Measurements from ENCODE around the gene CPXM1. TPM values are rescaled to one million over a fixed set of nuclear protein-coding genes. Genes with fewer than 3 reads are reported as not detected.

Gene CPXM1
- polyA plus RNA-seq, 3 donors, result 0.05 TPM; not detected in 2

- TF ChIP-seq, protein P1, sequence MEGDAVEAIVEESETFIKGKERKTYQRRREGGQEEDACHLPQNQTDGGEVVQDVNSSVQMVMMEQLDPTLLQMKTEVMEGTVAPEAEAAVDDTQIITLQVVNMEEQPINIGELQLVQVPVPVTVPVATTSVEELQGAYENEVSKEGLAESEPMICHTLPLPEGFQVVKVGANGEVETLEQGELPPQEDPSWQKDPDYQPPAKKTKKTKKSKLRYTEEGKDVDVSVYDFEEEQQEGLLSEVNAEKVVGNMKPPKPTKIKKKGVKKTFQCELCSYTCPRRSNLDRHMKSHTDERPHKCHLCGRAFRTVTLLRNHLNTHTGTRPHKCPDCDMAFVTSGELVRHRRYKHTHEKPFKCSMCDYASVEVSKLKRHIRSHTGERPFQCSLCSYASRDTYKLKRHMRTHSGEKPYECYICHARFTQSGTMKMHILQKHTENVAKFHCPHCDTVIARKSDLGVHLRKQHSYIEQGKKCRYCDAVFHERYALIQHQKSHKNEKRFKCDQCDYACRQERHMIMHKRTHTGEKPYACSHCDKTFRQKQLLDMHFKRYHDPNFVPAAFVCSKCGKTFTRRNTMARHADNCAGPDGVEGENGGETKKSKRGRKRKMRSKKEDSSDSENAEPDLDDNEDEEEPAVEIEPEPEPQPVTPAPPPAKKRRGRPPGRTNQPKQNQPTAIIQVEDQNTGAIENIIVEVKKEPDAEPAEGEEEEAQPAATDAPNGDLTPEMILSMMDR (IDR thresholded peaks at IDR 0.05), result no peak
- Mint-ChIP-seq H3K27ac (no peak overlapping the region), H3K4me1 (peaks cover 11% of the 10 kb centered on the region), H3K9me3 (peaks cover 0 to 10% (median 2%) of the 10 kb centered on the region in 7 donors), H3K36me3 (peaks cover 0 to 1% of the 10 kb centered on the region in 2 donors), H3K27me3 (ENCODE audit: low read depth in 3 of 3) (peaks cover 58 to 73% (median 58%) of the 10 kb centered on the region in 3 donors), H3K4me3 (peak overlapping the region in 1 of 2 donors; percentile 66)
- no peak overlapping the region for H3K9ac ChIP-seq (ENCODE audit: insufficient read depth, low read length, poor library complexity, severe bottlenecking)
- no peak for DNase-seq
- H3K9me3 ChIP-seq (replicated peaks in 1 of 2; ENCODE audit: control insufficient read depth in 1 of 2, insufficient read depth in 1 of 2, low read length in 2 of 2), result no peaks in the 10 kb centered on the region
- intact Hi-C loops (cut with micrococcal nuclease), result no loop called here
- no peak overlapping the region for H3K4me2 ChIP-seq (replicated peaks; ENCODE audit: extremely low read depth, low read length, poor library complexity, severe bottlenecking)
- peaks cover 27 to 57% of the 10 kb centered on the region in 2 donors for H3K27me3 ChIP-seq (ENCODE audit: control insufficient read depth in 2 of 2, insufficient read depth in 2 of 2, low read length in 2 of 2)
- H4K20me1 ChIP-seq (ENCODE audit: insufficient read depth, low read length), result no peaks in the 10 kb centered on the region
- no peak overlapping the region for H2AFZ ChIP-seq (ENCODE audit: insufficient read depth, low read depth, low read length, poor library complexity, severe bottlenecking)
- no peak overlapping the region for H3K27ac ChIP-seq (ENCODE audit: low read depth in 1 of 2, low read length in 2 of 2)
- WGBS (ENCODE audit: insufficient coverage), result 63% methylated on average over 15 of the region's 22 CpGs
- H3K36me3 ChIP-seq (replicated peaks in 1 of 2; ENCODE audit: control insufficient read depth in 1 of 2, insufficient read depth in 2 of 2, low read length in 2 of 2), result no peaks in the 10 kb centered on the region
- peaks cover 8% of the 10 kb centered on the region in 2 donors for H3K4me1 ChIP-seq (ENCODE audit: control insufficient read depth in 1 of 2, insufficient read depth in 2 of 2, low read length in 2 of 2)
- no peaks in the 10 kb centered on the region for H3K79me2 ChIP-seq (ENCODE audit: insufficient read depth, low read length)
- no peak overlapping the region for H3K4me3 ChIP-seq (replicated peaks in 1 of 3; ENCODE audit: low read depth in 2 of 3, low read length in 3 of 3)
Observed at GRCh38 chr20:2805689-2806350, 5.4 kb upstream of the CPXM1 start.

DNA sequence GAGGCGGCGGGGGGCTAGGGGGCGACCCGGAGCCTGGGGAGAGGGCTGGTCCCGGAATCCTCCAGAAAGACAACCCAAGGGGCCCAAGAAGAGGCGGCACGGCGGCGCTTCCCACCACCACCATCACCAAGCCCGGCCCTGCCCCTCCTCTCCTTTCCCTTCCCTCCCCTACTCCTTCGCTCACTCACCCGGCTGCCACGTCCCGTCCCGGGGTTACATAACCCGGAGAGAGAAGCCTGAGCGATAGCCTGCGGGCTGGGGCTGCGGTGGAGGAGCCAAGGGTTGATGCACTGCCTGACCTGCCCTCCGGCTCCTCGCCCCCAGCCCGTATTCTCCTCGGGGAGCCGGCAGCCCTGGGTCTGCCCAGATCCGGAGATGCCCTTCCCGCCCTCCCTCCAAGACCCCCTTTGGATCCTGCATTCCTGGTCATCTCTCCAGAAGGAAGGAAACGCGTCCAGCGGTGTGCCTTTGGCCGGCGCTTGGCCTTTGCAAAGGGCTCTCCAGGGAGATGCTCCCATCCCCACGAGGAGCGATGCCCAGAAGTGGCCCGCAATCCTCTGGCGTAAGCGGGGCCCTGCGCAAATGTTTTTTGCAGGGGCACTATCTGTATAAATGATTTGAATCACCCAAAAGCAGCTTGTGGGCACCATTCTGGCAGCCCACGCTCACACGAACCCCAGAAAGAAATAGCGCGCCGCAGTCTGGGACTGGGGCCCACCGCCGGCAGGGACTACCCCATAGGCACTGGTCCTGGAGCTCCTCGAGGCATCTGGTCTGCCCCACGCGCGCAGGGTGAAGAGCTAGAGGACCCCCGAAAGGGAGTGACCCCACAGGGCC is 4.6 kb upstream of the CPXM1 start:
- no peak overlapping the region for H3K27ac Mint-ChIP-seq
- peaks cover 15% of the 10 kb centered on the region for H3K4me1 Mint-ChIP-seq
- Histone ChIP-seq H3K27me3 (ENCODE audit: control insufficient read depth in 2 of 2, insufficient read depth in 2 of 2, low read length in 2 of 2) (peaks cover 29 to 62% of the 10 kb centered on the region in 2 donors), H2AFZ (ENCODE audit: insufficient read depth, low read depth, low read length, poor library complexity, severe bottlenecking) (no peak overlapping the region), H4K20me1 (ENCODE audit: insufficient read depth, low read length) (no peaks in the 10 kb centered on the region), H3K9ac (ENCODE audit: insufficient read depth, low read length, poor library complexity, severe bottlenecking) (no peak overlapping the region), H3K4me2 (replicated peaks; ENCODE audit: extremely low read depth, low read length, poor library complexity, severe bottlenecking) (no peak overlapping the region), H3K4me1 (ENCODE audit: control insufficient read depth in 1 of 2, insufficient read depth in 2 of 2, low read length in 2 of 2) (peaks cover 14 to 15% of the 10 kb centered on the region in 2 donors), H3K9me3 (replicated peaks in 1 of 2; ENCODE audit: control insufficient read depth in 1 of 2, insufficient read depth in 1 of 2, low read length in 2 of 2) (no peaks in the 10 kb centered on the region), H3K27ac (ENCODE audit: low read depth in 1 of 2, low read length in 2 of 2) (no peak overlapping the region), H3K4me3 (replicated peaks in 1 of 3; ENCODE audit: low read depth in 2 of 3, low read length in 3 of 3) (no peak overlapping the region), H3K36me3 (replicated peaks in 1 of 2; ENCODE audit: control insufficient read depth in 1 of 2, insufficient read depth in 2 of 2, low read length in 2 of 2) (no peaks in the 10 kb centered on the region), H3K79me2 (ENCODE audit: insufficient read depth, low read length) (no peaks in the 10 kb centered on the region)
- TF ChIP-seq, protein P1 (IDR thresholded peaks at IDR 0.05), result no peak
- peaks cover 0 to 13% (median 3%) of the 10 kb centered on the region in 7 donors for H3K9me3 Mint-ChIP-seq
- no peak for DNase-seq
- intact Hi-C loops (cut with micrococcal nuclease), result no loop called here
- H3K36me3 Mint-ChIP-seq, result peaks cover 1 to 4% of the 10 kb centered on the region in 2 donors
- WGBS (ENCODE audit: insufficient coverage), result 24% methylated on average over 34 of the region's 49 CpGs
- peaks cover 59 to 75% (median 59%) of the 10 kb centered on the region in 3 donors for H3K27me3 Mint-ChIP-seq (ENCODE audit: low read depth in 3 of 3)
- peak overlapping the region in 1 of 2 donors; percentile 51 for H3K4me3 Mint-ChIP-seq
